Germinal center (tissue), 1 donor: ENCODE results near the gene KCNK7.

Experiments used
- DNase-seq: peaks from one replicate; pipeline ENCODE4 v3.0.0; 2012; ENCODE audit warnings: mixed read lengths, low spot score

KCNK7 gene

GRCh38 chr11:65588199-65589054, 7.2 kb downstream of the KCNK7 start:
- peak; percentile 86 for DNase-seq

GRCh38 chr11:65586676-65587075, 8.9 kb downstream of the KCNK7 start:
- DNase-seq, result no peak

GRCh38 chr11:65586247-65586630, 9.4 kb downstream of the KCNK7 start:
- DNase-seq, result no peak

- no peak for DNase-seq
These were observed 10.0 kb downstream of the KCNK7 start for GRCh38 chr11:65585396-65586246.

- DNase-seq, result no peak
These were observed 10.9 kb downstream of the KCNK7 start for GRCh38 chr11:65584723-65585171.

- no peak for DNase-seq
These were observed 11.5 kb downstream of the KCNK7 start for GRCh38 chr11:65584106-65584505.

- DNase-seq, result no peak
These were observed 12.0 kb downstream of the KCNK7 start for GRCh38 chr11:65583589-65583988.

GRCh38 chr11:65581928-65582327, 13.7 kb downstream of the KCNK7 start:
- no peak for DNase-seq

- no peak for DNase-seq
These were observed 14.8 kb downstream of the KCNK7 start for GRCh38 chr11:65580756-65581155.

- DNase-seq, result no peak
These were observed 15.4 kb downstream of the KCNK7 start for GRCh38 chr11:65580031-65580692.

GRCh38 chr11:65579291-65579690, 16.3 kb downstream of the KCNK7 start:
- DNase-seq, result no peak

GRCh38 chr11:65578667-65579066, 16.9 kb downstream of the KCNK7 start:
- DNase-seq, result no peak

- no peak for DNase-seq
These were observed 17.5 kb downstream of the KCNK7 start for GRCh38 chr11:65578134-65578533.

GRCh38 chr11:65577756-65578109, 17.9 kb downstream of the KCNK7 start:
- DNase-seq, result no peak

GRCh38 chr11:65576867-65577755, 18.5 kb downstream of the KCNK7 start:
- peak; percentile 69 for DNase-seq

GRCh38 chr11:65576232-65576866, 19.3 kb downstream of the KCNK7 start:
- no peak for DNase-seq

- DNase-seq, result peak; percentile 88
These were observed 19.9 kb downstream of the KCNK7 start, which contains the start of gene EHBP1L1 for GRCh38 chr11:65575568-65576231. Gene EHBP1L1 (plus strand): TSS chr11:65576053. CDS start chr11:65576303, 250 bp downstream.

- DNase-seq, result peak; percentile 47
These were observed 20.6 kb downstream of the KCNK7 start for GRCh38 chr11:65574811-65575567.

- DNase-seq, result peak; percentile 93
These were observed 21.3 kb downstream of the KCNK7 start for GRCh38 chr11:65574109-65574810.
